Stimulated activated CD8-positive, alpha-beta memory T cell treated with anti-CD3 and anti-CD28 coated beads, Interleukin-7, amount 100 ng/mL, for 48 hours (primary cell): ENCODE data around the gene CDC42BPB.

Experiments
- DNase-seq, 2 donors: peaks; one replicate each; pipeline ENCODE4 v3.0.0-alpha.2; 2020; ENCODE audit warnings: low read depth in 1 of 2; ENCODE audit errors: extremely low read depth in 1 of 2

The CDC42BPB gene

GRCh38 chr14:102949062-102949800 lies 108.1 kb downstream of the CDC42BPB start:
- no peak for DNase-seq

- no peak for DNase-seq
These were observed 108.7 kb downstream of the CDC42BPB start for GRCh38 chr14:102948698-102949061.

- no peak for DNase-seq
These were observed 109.8 kb downstream of the CDC42BPB start for GRCh38 chr14:102947321-102948103.

GRCh38 chr14:102945346-102946130 lies 111.8 kb downstream of the CDC42BPB start:
- no peak for DNase-seq

GRCh38 chr14:102944448-102945330 lies 112.7 kb downstream of the CDC42BPB start:
- DNase-seq = no peak

GRCh38 chr14:102943979-102944378 lies 113.4 kb downstream of the CDC42BPB start:
- no peak for DNase-seq

GRCh38 chr14:102943454-102943853 lies 113.9 kb downstream of the CDC42BPB start:
- DNase-seq = no peak

GRCh38 chr14:102942069-102942468 lies 115.3 kb downstream of the CDC42BPB start:
- DNase-seq = no peak

- DNase-seq = no peak
These were observed 115.8 kb downstream of the CDC42BPB start for GRCh38 chr14:102941419-102942011.

- DNase-seq = no peak
These were observed 116.5 kb downstream of the CDC42BPB start for GRCh38 chr14:102940729-102941362.

- DNase-seq = no peak
These were observed 117.4 kb downstream of the CDC42BPB start for GRCh38 chr14:102939820-102940561.

GRCh38 chr14:102939329-102939728 lies 118.0 kb downstream of the CDC42BPB start:
- no peak for DNase-seq

- DNase-seq = no peak
These were observed 119.2 kb downstream of the CDC42BPB start for GRCh38 chr14:102938191-102938590.

- DNase-seq = no peak
These were observed 119.8 kb downstream of the CDC42BPB start for GRCh38 chr14:102937331-102938175.

GRCh38 chr14:102935756-102936155 lies 121.6 kb downstream of the CDC42BPB start:
- no peak for DNase-seq

- no peak for DNase-seq
These were observed 123.6 kb downstream of the CDC42BPB start for GRCh38 chr14:102933618-102934231.

- DNase-seq = no peak
These were observed 124.7 kb downstream of the CDC42BPB start for GRCh38 chr14:102932484-102933248.
